ENCODE measurements around the gene PEX16.
A peak's percentile ranks its signal among the peaks of the same experiment; 100 is the strongest.

PEX16 gene

DNA sequence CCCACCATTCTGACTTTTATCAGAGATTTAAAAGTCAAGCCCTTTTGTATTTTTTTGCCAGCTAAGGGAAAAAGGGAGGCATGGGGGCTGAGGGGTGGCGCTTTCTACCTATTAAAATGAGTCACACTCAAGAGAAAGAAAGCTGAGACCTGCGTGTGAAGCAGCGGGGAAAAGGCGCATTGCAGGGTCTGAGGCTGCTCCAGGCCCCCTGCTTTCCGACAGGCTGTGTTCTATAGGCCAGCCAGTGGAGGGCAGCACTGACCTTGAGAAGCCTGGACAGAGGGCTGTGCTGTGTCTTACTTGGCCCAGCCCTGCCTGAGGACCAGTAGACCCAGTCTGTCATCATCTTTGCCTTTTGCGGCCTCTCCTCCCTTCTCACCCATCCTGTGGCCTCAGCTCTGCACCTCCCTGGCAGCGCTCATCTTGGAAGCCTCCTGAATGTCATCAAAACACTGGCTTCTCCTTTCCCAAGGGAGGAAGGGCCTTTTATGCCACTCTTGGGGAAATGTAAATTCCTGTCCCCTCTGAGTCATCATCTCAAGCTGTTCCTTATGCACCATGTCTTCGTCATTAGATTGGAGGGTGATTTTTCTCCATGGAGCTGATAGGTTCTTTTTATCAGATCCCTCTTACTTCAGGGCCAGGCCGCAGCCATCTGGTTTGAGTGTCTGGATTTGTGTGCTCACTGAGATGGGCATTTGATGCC is 44.9 kb downstream of the PEX16 start:
- DNase-seq: peak; percentile 81

- DNase-seq: no peak
Observed at GRCh38 chr11:45871638-45872037, 46.0 kb downstream of the PEX16 start.

DNA sequence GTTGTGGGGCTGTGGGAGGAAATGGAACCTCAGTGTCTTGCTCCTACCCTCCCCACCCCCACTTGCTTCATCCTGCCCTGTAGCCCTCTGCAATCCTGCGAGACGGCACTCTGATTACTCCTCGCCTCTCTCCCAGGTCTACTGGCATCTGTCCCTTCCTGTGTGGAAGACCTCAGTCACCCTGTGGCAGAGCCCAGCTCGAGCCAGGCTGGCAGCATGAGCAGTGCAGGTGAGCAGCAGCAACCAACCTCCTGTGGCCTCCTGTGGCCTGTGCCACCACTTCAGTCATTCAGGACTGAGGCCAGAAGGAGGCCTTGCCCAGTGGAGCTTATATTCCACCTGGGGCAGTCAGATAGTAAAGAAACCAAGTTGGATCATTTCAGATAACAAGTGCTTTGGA is 47.0 kb downstream of the PEX16 start:
- no peak for DNase-seq

DNA sequence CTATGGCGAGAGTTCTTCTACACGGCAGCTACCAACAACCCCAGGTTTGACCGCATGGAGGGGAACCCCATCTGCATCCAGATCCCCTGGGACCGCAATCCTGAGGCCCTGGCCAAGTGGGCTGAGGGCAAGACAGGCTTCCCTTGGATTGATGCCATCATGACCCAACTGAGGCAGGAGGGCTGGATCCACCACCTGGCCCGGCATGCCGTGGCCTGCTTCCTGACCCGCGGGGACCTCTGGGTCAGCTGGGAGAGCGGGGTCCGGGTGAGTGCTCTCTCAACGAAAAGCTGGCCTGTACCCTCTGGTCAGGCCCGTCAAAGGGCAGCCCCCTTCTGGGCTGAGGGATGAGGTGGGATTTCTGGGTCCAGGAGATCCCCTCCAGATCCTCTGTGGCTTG is 48.1 kb downstream of the PEX16 start:
- DNase-seq: no peak

DNA sequence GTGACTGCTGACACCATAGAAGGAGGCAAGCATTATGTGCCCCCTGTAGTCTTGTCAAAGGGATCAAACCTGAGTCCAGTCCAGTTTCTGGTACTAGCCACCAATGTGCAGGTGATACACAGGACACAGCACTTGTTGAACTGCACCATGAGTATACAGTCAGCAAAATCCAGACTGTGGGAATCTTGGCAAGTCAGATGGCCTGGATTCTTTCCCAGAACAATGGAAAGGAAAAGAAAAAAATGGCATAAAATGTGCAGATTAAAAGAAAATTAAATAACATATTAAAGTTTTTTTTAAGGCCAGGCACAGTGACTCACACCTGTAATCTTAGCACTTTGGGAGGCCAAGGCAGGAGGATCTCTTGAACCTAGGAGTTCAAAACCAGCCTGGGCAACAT is 53.6 kb downstream of the PEX16 start:
- DNase-seq: no peak

DNA sequence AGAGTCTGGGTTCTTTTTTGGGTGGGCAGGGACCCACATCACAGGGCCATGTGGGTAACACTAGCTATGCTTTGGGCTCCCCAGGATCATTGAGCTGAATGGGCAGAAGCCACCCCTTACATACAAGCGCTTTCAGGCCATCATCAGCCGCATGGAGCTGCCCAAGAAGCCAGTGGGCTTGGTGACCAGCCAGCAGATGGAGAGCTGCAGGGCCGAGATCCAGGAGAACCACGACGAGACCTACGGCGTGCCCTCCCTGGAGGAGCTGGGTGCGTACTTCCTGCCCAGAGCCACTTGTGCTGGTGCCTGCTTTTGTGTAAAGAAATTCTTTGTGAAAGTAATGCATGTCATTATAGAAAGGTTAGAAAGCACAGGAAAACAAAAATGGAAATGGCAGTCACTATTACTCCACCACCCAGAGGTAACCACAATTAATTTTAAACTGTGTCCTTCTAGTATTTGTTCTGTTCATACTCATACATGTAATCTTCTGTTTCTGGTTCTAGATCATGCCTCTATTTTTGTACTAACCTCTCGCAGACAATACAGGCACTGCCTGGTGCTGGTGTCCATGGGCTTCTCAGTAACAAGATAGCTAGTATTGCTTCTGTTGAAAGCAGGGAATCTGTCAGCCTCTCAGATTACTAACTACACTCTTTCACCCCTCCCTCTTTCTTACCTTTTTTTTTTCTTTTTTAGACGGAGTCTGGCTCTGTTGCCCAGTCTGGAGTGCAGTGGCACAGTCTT is 56.7 kb downstream of the PEX16 start:
- no peak for DNase-seq

DNA sequence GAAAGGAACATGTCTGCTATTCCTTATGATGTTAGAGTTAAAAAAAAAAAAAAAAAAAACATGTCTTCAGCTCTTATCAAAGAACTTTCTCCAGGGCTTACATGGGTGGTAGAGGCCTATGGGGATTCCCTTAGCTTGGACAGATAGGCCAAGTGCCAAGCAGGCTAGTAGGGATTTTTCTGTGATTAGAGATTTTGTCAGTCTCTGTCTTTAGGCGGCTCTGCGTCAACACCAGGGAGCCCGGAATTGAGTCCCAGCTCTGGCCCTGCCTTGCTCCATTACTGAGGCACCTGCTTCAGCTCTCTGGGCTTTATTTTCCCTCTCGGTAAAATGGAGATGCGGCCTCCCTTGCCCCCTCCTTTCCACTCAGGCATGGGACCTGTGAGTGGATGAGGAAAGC is 57.3 kb downstream of the PEX16 start:
- DNase-seq: no peak

Measured in NCI-H82 (cell line).